ENCODE measurements around the gene AOC3. TPM values are rescaled to one million over a fixed set of nuclear protein-coding genes. Genes with fewer than 3 reads are reported as not detected.

Gene AOC3
- total and polyA plus RNA-seq, 4 donors = 50.0 to 154 (median 69.2) TPM

DNA sequence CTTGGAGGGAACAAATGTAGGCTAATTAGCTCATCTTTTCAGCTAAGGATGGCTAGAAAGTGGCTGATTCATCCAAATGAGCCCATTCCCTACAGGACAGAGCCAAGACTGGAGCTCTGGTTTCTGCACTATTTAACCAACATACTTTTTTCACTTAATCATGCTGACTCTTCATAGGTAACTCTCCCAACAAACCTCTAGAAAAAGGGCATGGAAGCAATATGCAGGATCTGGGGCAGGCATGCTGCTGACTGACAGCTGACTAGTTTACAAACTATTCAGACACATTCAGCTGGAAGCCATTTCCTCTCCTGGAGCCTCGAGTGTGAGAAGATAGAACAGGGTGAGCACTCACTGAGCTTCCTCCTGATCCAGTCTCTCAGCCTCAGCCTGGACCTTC, 33.1 kb upstream of the AOC3 start:
- ATAC-seq (ENCODE audit: insufficient read depth, low FRiP score) = no peak
- Histone ChIP-seq H3K4me1 (ENCODE audit: control insufficient read depth in 5 of 5, insufficient read depth in 5 of 5, low read length in 5 of 5) (peaks cover 0 to 2% (median 0%) of the 10 kb centered on the region in 5 donors), H3K27me3 (ENCODE audit: control insufficient read depth in 3 of 3, insufficient read depth in 3 of 3, low read length in 2 of 3) (no peaks in the 10 kb centered on the region), H3K4me3 (no peak overlapping the region), H3K9me3 (ENCODE audit: control insufficient read depth in 4 of 4, insufficient read depth in 3 of 4, low read length in 3 of 4) (no peaks in the 10 kb centered on the region), H3K27ac (ENCODE audit: low read depth in 1 of 2, low read length in 1 of 2) (no peak overlapping the region), H3K9ac (ENCODE audit: insufficient read depth in 1 of 2, low read length in 2 of 2) (no peak overlapping the region), H3K36me3 (ENCODE audit: control insufficient read depth in 4 of 4, insufficient read depth in 4 of 4, low read length in 4 of 4) (peaks cover 27 to 57% (median 33%) of the 10 kb centered on the region in 4 donors)
- no peak for TF ChIP-seq CTCF (IDR thresholded peaks at IDR 0.05; ENCODE audit: control extremely low read depth, extremely low read depth)
- 73 to 76% methylated on average over 1 of the region's 1 CpG for WGBS, 2 donors
- DNase-seq = no peak

DNA sequence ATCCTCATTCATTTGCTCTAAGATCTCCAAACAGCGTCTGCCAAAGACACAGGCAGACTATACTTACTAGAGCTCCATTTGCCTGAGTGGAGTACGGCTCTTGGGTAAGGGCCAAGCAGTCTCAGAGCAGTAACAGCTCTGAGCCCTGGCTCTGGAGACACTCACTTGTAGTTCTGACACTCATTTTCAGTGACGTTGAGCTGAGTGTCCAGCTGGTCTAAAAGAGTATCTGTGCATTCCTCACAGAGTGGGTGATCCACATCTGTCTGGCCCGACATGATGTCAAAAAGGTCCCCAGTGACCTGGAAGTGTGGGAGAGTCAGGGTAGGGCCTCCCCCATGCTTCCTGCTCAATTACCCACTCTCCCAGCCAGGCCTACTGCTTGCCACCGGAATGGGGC, 32.6 kb upstream of the AOC3 start:
- H3K4me1 ChIP-seq (ENCODE audit: control insufficient read depth in 5 of 5, insufficient read depth in 5 of 5, low read length in 5 of 5) = peaks cover 0 to 6% (median 2%) of the 10 kb centered on the region in 5 donors
- WGBS, 2 donors = 85 to 93% methylated on average over 5 of the region's 5 CpGs
- peaks cover 27 to 57% (median 33%) of the 10 kb centered on the region in 4 donors for H3K36me3 ChIP-seq (ENCODE audit: control insufficient read depth in 4 of 4, insufficient read depth in 4 of 4, low read length in 4 of 4)
- H3K27me3 ChIP-seq (ENCODE audit: control insufficient read depth in 3 of 3, insufficient read depth in 3 of 3, low read length in 2 of 3) = no peaks in the 10 kb centered on the region
- no peak for ATAC-seq (ENCODE audit: insufficient read depth, low FRiP score)
- no peak overlapping the region for H3K9ac ChIP-seq (ENCODE audit: insufficient read depth in 1 of 2, low read length in 2 of 2)
- no peak for DNase-seq
- H3K9me3 ChIP-seq (ENCODE audit: control insufficient read depth in 4 of 4, insufficient read depth in 3 of 4, low read length in 3 of 4) = no peaks in the 10 kb centered on the region
- TF ChIP-seq CTCF (IDR thresholded peaks at IDR 0.05; ENCODE audit: control extremely low read depth, extremely low read depth) = no peak
- H3K27ac ChIP-seq (ENCODE audit: low read depth in 1 of 2, low read length in 1 of 2) = no peak overlapping the region
- no peak overlapping the region for H3K4me3 ChIP-seq

- no peaks in the 10 kb centered on the region for H3K27me3 ChIP-seq (ENCODE audit: control insufficient read depth in 3 of 3, insufficient read depth in 3 of 3, low read length in 2 of 3)
- DNase-seq (peak in 2 of 3 donors; percentile 43 to 50), ATAC-seq (ENCODE audit: insufficient read depth, low FRiP score) (no peak)
- H3K4me1 ChIP-seq (ENCODE audit: control insufficient read depth in 5 of 5, insufficient read depth in 5 of 5, low read length in 5 of 5) = peaks cover 0 to 11% (median 5%) of the 10 kb centered on the region in 5 donors
- no peak overlapping the region for H3K27ac ChIP-seq (ENCODE audit: low read depth in 1 of 2, low read length in 1 of 2)
- H3K36me3 ChIP-seq (ENCODE audit: control insufficient read depth in 4 of 4, insufficient read depth in 4 of 4, low read length in 4 of 4) = peaks cover 25 to 45% (median 30%) of the 10 kb centered on the region in 4 donors
- no peaks in the 10 kb centered on the region for H3K9me3 ChIP-seq (ENCODE audit: control insufficient read depth in 4 of 4, insufficient read depth in 3 of 4, low read length in 3 of 4)
- no peak overlapping the region for H3K4me3 ChIP-seq
- peak; percentile 18 for TF ChIP-seq CTCF (IDR thresholded peaks at IDR 0.05; ENCODE audit: control extremely low read depth, extremely low read depth)
- no peak overlapping the region for H3K9ac ChIP-seq (ENCODE audit: insufficient read depth in 1 of 2, low read length in 2 of 2)
- whole genome bisulfite sequencing, 2 donors = 36 to 37% methylated on average over 2 of the region's 2 CpGs
Observed at GRCh38 chr17:42819939-42820535, 31.0 kb upstream of the AOC3 start.

DNA sequence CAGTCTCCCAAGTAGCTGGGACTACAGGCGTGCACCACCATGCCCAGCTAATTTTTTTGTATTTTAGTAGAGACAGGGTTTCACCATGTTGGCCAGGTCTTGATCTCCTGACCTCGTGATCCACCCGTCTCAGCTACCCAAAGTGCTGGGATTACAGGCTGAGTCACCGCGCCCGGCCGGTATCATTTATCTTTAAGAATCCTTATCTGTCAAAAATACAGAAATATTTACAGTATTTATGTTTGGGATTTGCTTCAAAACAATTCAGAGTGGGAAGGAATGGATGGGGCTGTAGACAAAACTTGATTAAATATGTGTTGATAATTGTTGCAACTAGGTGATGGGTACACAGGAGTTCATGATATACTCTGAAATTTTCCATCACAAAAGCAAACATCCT, 29.8 kb upstream of the AOC3 start:
- 92 to 96% methylated on average over 7 of the region's 7 CpGs for WGBS, 2 donors
- H3K27me3 ChIP-seq (ENCODE audit: control insufficient read depth in 3 of 3, insufficient read depth in 3 of 3, low read length in 2 of 3) = no peaks in the 10 kb centered on the region
- H3K36me3 ChIP-seq (ENCODE audit: control insufficient read depth in 4 of 4, insufficient read depth in 4 of 4, low read length in 4 of 4) = peaks cover 18 to 35% (median 22%) of the 10 kb centered on the region in 4 donors
- no peak for ATAC-seq (ENCODE audit: insufficient read depth, low FRiP score)
- H3K4me1 ChIP-seq (ENCODE audit: control insufficient read depth in 5 of 5, insufficient read depth in 5 of 5, low read length in 5 of 5) = peaks cover 0 to 11% (median 4%) of the 10 kb centered on the region in 5 donors
- H3K9me3 ChIP-seq (ENCODE audit: control insufficient read depth in 4 of 4, insufficient read depth in 3 of 4, low read length in 3 of 4) = no peaks in the 10 kb centered on the region
- no peak for TF ChIP-seq CTCF (IDR thresholded peaks at IDR 0.05; ENCODE audit: control extremely low read depth, extremely low read depth)
- no peak overlapping the region for H3K27ac ChIP-seq (ENCODE audit: low read depth in 1 of 2, low read length in 1 of 2)
- no peak for DNase-seq
- no peak overlapping the region for H3K9ac ChIP-seq (ENCODE audit: insufficient read depth in 1 of 2, low read length in 2 of 2)
- no peak overlapping the region for H3K4me3 ChIP-seq

Measured in lung (tissue), 12 donors.